CD4-positive, alpha-beta T cell treated with Interleukin-21 for 1 hour (primary cell): ENCODE data around the gene KDM1A.
A peak's percentile ranks its signal among the peaks of the same experiment; 100 is the strongest.

Source experiments
- DNase-seq: peaks from one replicate; pipeline ENCODE4 v3.0.0-alpha.2; 2020

KDM1A gene

GRCh38 chr1:23114424-23115079, 95.3 kb downstream of the KDM1A start:
- DNase-seq: peak; percentile 14

GRCh38 chr1:23116216-23116836, 97.1 kb downstream of the KDM1A start:
- DNase-seq: no peak

GRCh38 chr1:23116921-23117699, 97.8 kb downstream of the KDM1A start:
- no peak for DNase-seq

GRCh38 chr1:23118407-23118806, 99.1 kb downstream of the KDM1A start:
- no peak for DNase-seq

GRCh38 chr1:23118957-23119792, 99.9 kb downstream of the KDM1A start:
- peak; percentile 83 for DNase-seq

- DNase-seq: no peak
These were observed 101.1 kb downstream of the KDM1A start for GRCh38 chr1:23120383-23120782.

GRCh38 chr1:23122023-23122748, 102.9 kb downstream of the KDM1A start:
- DNase-seq: no peak

GRCh38 chr1:23122796-23123195, 103.5 kb downstream of the KDM1A start:
- no peak for DNase-seq

GRCh38 chr1:23123528-23123927, 104.3 kb downstream of the KDM1A start:
- no peak for DNase-seq

GRCh38 chr1:23124259-23125026, 105.2 kb downstream of the KDM1A start:
- no peak for DNase-seq

GRCh38 chr1:23125489-23125888, 106.2 kb downstream of the KDM1A start:
- no peak for DNase-seq

- DNase-seq: no peak
These were observed 106.9 kb downstream of the KDM1A start for GRCh38 chr1:23126200-23126599.

GRCh38 chr1:23126801-23127200, 107.5 kb downstream of the KDM1A start:
- no peak for DNase-seq

GRCh38 chr1:23129846-23130245, 110.6 kb downstream of the KDM1A start:
- no peak for DNase-seq

GRCh38 chr1:23132033-23132432, 112.8 kb downstream of the KDM1A start:
- DNase-seq: no peak
